Spleen (tissue), 7 donors: ENCODE results near the gene ME3.

ENCODE experiments used
- POLR2A ChIP-seq, 3 donors: fragments of 450-650 bp; IDR thresholded peaks; one replicate each; pipeline ENCODE4 v1.5.1; 2017; ENCODE audit warnings: antibody characterized with exemption in 3 of 3, mild to moderate bottlenecking in 1 of 3
- TF ChIP-seq, protein P1 (sequence below), 11 experiments: fragments of 200-600 bp in 7 of 11; fragments of 450-650 bp in 4 of 11; sonication (generic) in 4 of 11; IDR thresholded peaks in 8 of 11; conservative IDR thresholded peaks in 3 of 11; 1 replicate in 7 of 11; 2 replicates in 4 of 11; pipeline versions ENCODE4 v1.4.0 to v1.8.0; 2016 to 2021; ENCODE audit warnings: antibody characterized with exemption in 11 of 11, inconsistent platforms in 4 of 11, mild to moderate bottlenecking in 1 of 11
- donor health status: DM: no; HTN: no; CAD: no; lungs with moderate emphysema.
- donor health status: DM: no; HTN: no; CAD: no.
- donor health status: DM: no; HTN: no; CAD: no.

GRCh38 chr11:86663291-86663690 is 9.1 kb downstream of the ME3 start:
- TF ChIP-seq, protein P1, sequence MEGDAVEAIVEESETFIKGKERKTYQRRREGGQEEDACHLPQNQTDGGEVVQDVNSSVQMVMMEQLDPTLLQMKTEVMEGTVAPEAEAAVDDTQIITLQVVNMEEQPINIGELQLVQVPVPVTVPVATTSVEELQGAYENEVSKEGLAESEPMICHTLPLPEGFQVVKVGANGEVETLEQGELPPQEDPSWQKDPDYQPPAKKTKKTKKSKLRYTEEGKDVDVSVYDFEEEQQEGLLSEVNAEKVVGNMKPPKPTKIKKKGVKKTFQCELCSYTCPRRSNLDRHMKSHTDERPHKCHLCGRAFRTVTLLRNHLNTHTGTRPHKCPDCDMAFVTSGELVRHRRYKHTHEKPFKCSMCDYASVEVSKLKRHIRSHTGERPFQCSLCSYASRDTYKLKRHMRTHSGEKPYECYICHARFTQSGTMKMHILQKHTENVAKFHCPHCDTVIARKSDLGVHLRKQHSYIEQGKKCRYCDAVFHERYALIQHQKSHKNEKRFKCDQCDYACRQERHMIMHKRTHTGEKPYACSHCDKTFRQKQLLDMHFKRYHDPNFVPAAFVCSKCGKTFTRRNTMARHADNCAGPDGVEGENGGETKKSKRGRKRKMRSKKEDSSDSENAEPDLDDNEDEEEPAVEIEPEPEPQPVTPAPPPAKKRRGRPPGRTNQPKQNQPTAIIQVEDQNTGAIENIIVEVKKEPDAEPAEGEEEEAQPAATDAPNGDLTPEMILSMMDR (IDR thresholded peaks at IDR 0.05 in 8 of 11, conservative IDR thresholded peaks at IDR 0.05 in 3 of 11): no peak
- no peak for TF ChIP-seq POLR2A (IDR thresholded peaks at IDR 0.05)
